ENCODE measurements around the gene MVB12B. TPM values are rescaled to one million over a fixed set of nuclear protein-coding genes. Genes with fewer than 3 reads are reported as not detected.

The MVB12B gene
- total and polyA plus RNA-seq, 4 experiments from 2014 or later = 0.30 to 6.5 (median 4.9) TPM

- Histone ChIP-seq H3K27ac (ENCODE audit: low read depth, low read length) (no peak overlapping the region), H3K36me3 (ENCODE audit: insufficient read depth, low read length) (no peaks in the 10 kb centered on the region), H3K4me1 (ENCODE audit: insufficient read depth, low read length) (no peaks in the 10 kb centered on the region), H3K9me3 (ENCODE audit: control insufficient read depth in 1 of 2, low read length in 2 of 2) (no peaks in the 10 kb centered on the region), H3K27me3 (ENCODE audit: insufficient read depth, low read length) (no peaks in the 10 kb centered on the region), H3K4me3 (ENCODE audit: low read length in 2 of 2) (no peak overlapping the region)
- ChIA-PET POLR2A (ENCODE audit: partially characterized antibody) (no interaction called here), CTCF (ENCODE audit: partially characterized antibody) (no interaction called here)
- no peak overlapping the region for H3K4me3 Mint-ChIP-seq
- H3K9me3 Mint-ChIP-seq = peaks cover 0 to 1% (median 0%) of the 10 kb centered on the region in 8 donors
- DNase-seq = no peak
- H3K4me1 Mint-ChIP-seq = peaks cover 6 to 21% (median 12%) of the 10 kb centered on the region in 4 donors
- intact Hi-C loops (cut with micrococcal nuclease) = no loop called here
- H3K27me3 Mint-ChIP-seq = no peaks in the 10 kb centered on the region
- no peak overlapping the region for H3K27ac Mint-ChIP-seq
- peaks cover 5 to 8% of the 10 kb centered on the region in 2 donors for H3K36me3 Mint-ChIP-seq
Measured at GRCh38 chr9:126371007-126371870, 44.6 kb downstream of the MVB12B start.

- H3K4me3 Mint-ChIP-seq = no peak overlapping the region
Measured at GRCh38 chr9:126372716-126373115, 46.1 kb downstream of the MVB12B start.

GRCh38 chr9:126373241-126373640, 46.6 kb downstream of the MVB12B start:
- H3K4me1 Mint-ChIP-seq = peaks cover 9 to 16% (median 14%) of the 10 kb centered on the region in 4 donors
- Histone ChIP-seq H3K9me3 (ENCODE audit: control insufficient read depth in 1 of 2, low read length in 2 of 2) (no peaks in the 10 kb centered on the region), H3K27me3 (ENCODE audit: insufficient read depth, low read length) (no peaks in the 10 kb centered on the region), H3K27ac (ENCODE audit: low read depth, low read length) (no peak overlapping the region), H3K36me3 (ENCODE audit: insufficient read depth, low read length) (no peaks in the 10 kb centered on the region), H3K4me1 (ENCODE audit: insufficient read depth, low read length) (no peaks in the 10 kb centered on the region), H3K4me3 (ENCODE audit: low read length in 2 of 2) (no peak overlapping the region)
- no peak overlapping the region for H3K4me3 Mint-ChIP-seq
- DNase-seq = no peak
- no peaks in the 10 kb centered on the region for H3K27me3 Mint-ChIP-seq
- H3K27ac Mint-ChIP-seq = no peak overlapping the region
- H3K36me3 Mint-ChIP-seq = no peaks in the 10 kb centered on the region
- CTCF ChIA-PET (ENCODE audit: partially characterized antibody) = interaction anchor here (0.9 to 1.9 kb wide), 3 partner anchors 25 to 118 kb away, joined by 3 to 7 read pairs (median 3); no protein-coding TSS in a partner anchor
- intact Hi-C loops (cut with micrococcal nuclease) = no loop called here
- H3K9me3 Mint-ChIP-seq = no peaks in the 10 kb centered on the region
- POLR2A ChIA-PET (ENCODE audit: partially characterized antibody) = no interaction called here

More at GRCh38 chr9:126372716-126373115, 46.1 kb downstream of the MVB12B start:
- Mint-ChIP-seq H3K36me3 (no peaks in the 10 kb centered on the region), H3K4me1 (peaks cover 9 to 16% (median 14%) of the 10 kb centered on the region in 4 donors), H3K27ac (no peak overlapping the region), H3K27me3 (no peaks in the 10 kb centered on the region), H3K9me3 (no peaks in the 10 kb centered on the region)
- no peaks in the 10 kb centered on the region for H3K4me1 ChIP-seq (ENCODE audit: insufficient read depth, low read length)
- no peak overlapping the region for H3K27ac ChIP-seq (ENCODE audit: low read depth, low read length)
- intact Hi-C loops (cut with micrococcal nuclease) = no loop called here
- DNase-seq = no peak
- ChIA-PET CTCF (ENCODE audit: partially characterized antibody) (interaction anchor here (1.4 kb wide), 1 partner anchor 26 kb away, joined by 3 read pairs; no protein-coding TSS in a partner anchor), POLR2A (ENCODE audit: partially characterized antibody) (no interaction called here)
- no peaks in the 10 kb centered on the region for H3K27me3 ChIP-seq (ENCODE audit: insufficient read depth, low read length)
- H3K9me3 ChIP-seq (ENCODE audit: control insufficient read depth in 1 of 2, low read length in 2 of 2) = no peaks in the 10 kb centered on the region
- no peak overlapping the region for H3K4me3 ChIP-seq (ENCODE audit: low read length in 2 of 2)
- no peaks in the 10 kb centered on the region for H3K36me3 ChIP-seq (ENCODE audit: insufficient read depth, low read length)

GRCh38 chr9:126374366-126374781, 47.7 kb downstream of the MVB12B start:
- Mint-ChIP-seq H3K36me3 (no peaks in the 10 kb centered on the region), H3K4me1 (peaks cover 9 to 16% (median 14%) of the 10 kb centered on the region in 4 donors), H3K27ac (no peak overlapping the region), H3K27me3 (no peaks in the 10 kb centered on the region), H3K9me3 (no peaks in the 10 kb centered on the region), H3K4me3 (no peak overlapping the region)
- no peak for DNase-seq
- Histone ChIP-seq H3K4me3 (ENCODE audit: low read length in 2 of 2) (no peak overlapping the region), H3K9me3 (ENCODE audit: control insufficient read depth in 1 of 2, low read length in 2 of 2) (no peaks in the 10 kb centered on the region), H3K4me1 (ENCODE audit: insufficient read depth, low read length) (no peaks in the 10 kb centered on the region), H3K27me3 (ENCODE audit: insufficient read depth, low read length) (no peaks in the 10 kb centered on the region), H3K36me3 (ENCODE audit: insufficient read depth, low read length) (no peaks in the 10 kb centered on the region), H3K27ac (ENCODE audit: low read depth, low read length) (no peak overlapping the region)
- POLR2A ChIA-PET (ENCODE audit: partially characterized antibody) = no interaction called here
- intact Hi-C loops (cut with micrococcal nuclease) = no loop called here
- CTCF ChIA-PET (ENCODE audit: partially characterized antibody) = interaction anchor here (1.4 to 1.9 kb wide), 2 partner anchors 24 to 117 kb away, joined by 3 to 7 read pairs; no protein-coding TSS in a partner anchor

GRCh38 chr9:126375386-126375785, 48.8 kb downstream of the MVB12B start:
- H3K4me1 ChIP-seq (ENCODE audit: insufficient read depth, low read length) = no peaks in the 10 kb centered on the region
- no peaks in the 10 kb centered on the region for H3K9me3 ChIP-seq (ENCODE audit: control insufficient read depth in 1 of 2, low read length in 2 of 2)
- ChIA-PET CTCF (ENCODE audit: partially characterized antibody) (no interaction called here), POLR2A (ENCODE audit: partially characterized antibody) (no interaction called here)
- intact Hi-C loops (cut with micrococcal nuclease) = no loop called here
- Mint-ChIP-seq H3K27me3 (no peaks in the 10 kb centered on the region), H3K4me1 (peaks cover 9 to 16% (median 14%) of the 10 kb centered on the region in 4 donors), H3K27ac (peak overlapping the region in 1 of 7 donors; percentile 45), H3K36me3 (no peaks in the 10 kb centered on the region), H3K4me3 (peak overlapping the region in 1 of 8 donors; percentile 32), H3K9me3 (no peaks in the 10 kb centered on the region)
- H3K27me3 ChIP-seq (ENCODE audit: insufficient read depth, low read length) = no peaks in the 10 kb centered on the region
- no peak overlapping the region for H3K4me3 ChIP-seq (ENCODE audit: low read length in 2 of 2)
- H3K27ac ChIP-seq (ENCODE audit: low read depth, low read length) = no peak overlapping the region
- H3K36me3 ChIP-seq (ENCODE audit: insufficient read depth, low read length) = no peaks in the 10 kb centered on the region
- no peak for DNase-seq

- H3K9me3 Mint-ChIP-seq = no peaks in the 10 kb centered on the region
- H3K27ac ChIP-seq (ENCODE audit: low read depth, low read length) = no peak overlapping the region
- H3K27me3 Mint-ChIP-seq = no peaks in the 10 kb centered on the region
- H3K27me3 ChIP-seq (ENCODE audit: insufficient read depth, low read length) = no peaks in the 10 kb centered on the region
- no peaks in the 10 kb centered on the region for H3K9me3 ChIP-seq (ENCODE audit: control insufficient read depth in 1 of 2, low read length in 2 of 2)
- no peak for DNase-seq
- POLR2A ChIA-PET (ENCODE audit: partially characterized antibody) = no interaction called here
- no peaks in the 10 kb centered on the region for H3K36me3 Mint-ChIP-seq
- H3K4me1 ChIP-seq (ENCODE audit: insufficient read depth, low read length) = no peaks in the 10 kb centered on the region
- no peaks in the 10 kb centered on the region for H3K36me3 ChIP-seq (ENCODE audit: insufficient read depth, low read length)
- H3K4me1 Mint-ChIP-seq = peaks cover 9 to 16% (median 14%) of the 10 kb centered on the region in 4 donors
- CTCF ChIA-PET (ENCODE audit: partially characterized antibody) = interaction anchor here (1.1 kb wide), 1 partner anchor 22 kb away, joined by 4 read pairs; no protein-coding TSS in a partner anchor
- H3K27ac Mint-ChIP-seq = peak overlapping the region in 1 of 7 donors; percentile 58
- no peak overlapping the region for H3K4me3 Mint-ChIP-seq
- intact Hi-C loops (cut with micrococcal nuclease) = no loop called here
- H3K4me3 ChIP-seq (ENCODE audit: low read length in 2 of 2) = no peak overlapping the region
Measured at GRCh38 chr9:126376311-126377175, 49.9 kb downstream of the MVB12B start.

- POLR2A ChIA-PET (ENCODE audit: partially characterized antibody) = no interaction called here
- intact Hi-C loops (cut with micrococcal nuclease) = no loop called here
- Mint-ChIP-seq H3K4me3 (no peak overlapping the region), H3K27ac (no peak overlapping the region), H3K4me1 (peaks cover 9 to 16% (median 13%) of the 10 kb centered on the region in 4 donors), H3K27me3 (no peaks in the 10 kb centered on the region), H3K9me3 (no peaks in the 10 kb centered on the region), H3K36me3 (no peaks in the 10 kb centered on the region)
- Histone ChIP-seq H3K27me3 (ENCODE audit: insufficient read depth, low read length) (no peaks in the 10 kb centered on the region), H3K27ac (ENCODE audit: low read depth, low read length) (no peak overlapping the region), H3K9me3 (ENCODE audit: control insufficient read depth in 1 of 2, low read length in 2 of 2) (no peaks in the 10 kb centered on the region), H3K4me1 (ENCODE audit: insufficient read depth, low read length) (no peaks in the 10 kb centered on the region), H3K4me3 (ENCODE audit: low read length in 2 of 2) (no peak overlapping the region), H3K36me3 (ENCODE audit: insufficient read depth, low read length) (no peaks in the 10 kb centered on the region)
- DNase-seq = no peak
- CTCF ChIA-PET (ENCODE audit: partially characterized antibody) = interaction anchor here (1.1 kb wide), 1 partner anchor 22 kb away, joined by 4 read pairs; no protein-coding TSS in a partner anchor
Measured at GRCh38 chr9:126377176-126377509, 50.5 kb downstream of the MVB12B start.
